Kidney epithelial cell (primary cell): ENCODE measurements around the gene AVPR2. TPM values are rescaled to one million over a fixed set of nuclear protein-coding genes. Genes with fewer than 3 reads are reported as not detected.

Source experiments
- DNase-seq: peaks from one replicate; pipeline ENCODE4 v3.0.0-alpha.2; 2010; ENCODE audit warnings: low read depth
- H3K27me3 ChIP-seq: 2 replicates; pipeline ENCODE4 v1.6.0; 2011; ENCODE audit warnings: low read length; ENCODE audit not compliant: control insufficient read depth, insufficient read depth
- H3K36me3 ChIP-seq: 2 replicates; pipeline ENCODE4 v1.5.1; 2011; ENCODE audit warnings: low read length; ENCODE audit not compliant: control insufficient read depth, insufficient read depth
- H3K4me3 ChIP-seq: 2 replicates; pipeline ENCODE4 v1.5.1; 2011; ENCODE audit warnings: low read depth, mild to moderate bottlenecking, control low read depth, low read length
- total RNA-seq: library from RNA; depleted of rRNA; stranded (reverse); fragments of >200 nt; gene quantifications from 2 replicates; pipeline ENCODE4 v1.2.3, GENCODE V29; 2015
- TF ChIP-seq, protein P1 (sequence below): IDR thresholded peaks from 2 replicates; pipeline ENCODE4 v1.5.1; 2011; ENCODE audit warnings: mild to moderate bottlenecking, moderate library complexity, low read length, control low read depth, inconsistent platforms; ENCODE audit not compliant: insufficient read depth, poor library complexity, severe bottlenecking

Gene AVPR2
- total RNA-seq, 1 donor from 2014 or later, result 0.08 TPM

GRCh38 chrX:153905481-153906095 is 1.1 kb downstream of the AVPR2 start:
- H3K36me3 ChIP-seq, result no peaks in the 10 kb centered on the region
- H3K27me3 ChIP-seq, result no peaks in the 10 kb centered on the region
- TF ChIP-seq, protein P1, sequence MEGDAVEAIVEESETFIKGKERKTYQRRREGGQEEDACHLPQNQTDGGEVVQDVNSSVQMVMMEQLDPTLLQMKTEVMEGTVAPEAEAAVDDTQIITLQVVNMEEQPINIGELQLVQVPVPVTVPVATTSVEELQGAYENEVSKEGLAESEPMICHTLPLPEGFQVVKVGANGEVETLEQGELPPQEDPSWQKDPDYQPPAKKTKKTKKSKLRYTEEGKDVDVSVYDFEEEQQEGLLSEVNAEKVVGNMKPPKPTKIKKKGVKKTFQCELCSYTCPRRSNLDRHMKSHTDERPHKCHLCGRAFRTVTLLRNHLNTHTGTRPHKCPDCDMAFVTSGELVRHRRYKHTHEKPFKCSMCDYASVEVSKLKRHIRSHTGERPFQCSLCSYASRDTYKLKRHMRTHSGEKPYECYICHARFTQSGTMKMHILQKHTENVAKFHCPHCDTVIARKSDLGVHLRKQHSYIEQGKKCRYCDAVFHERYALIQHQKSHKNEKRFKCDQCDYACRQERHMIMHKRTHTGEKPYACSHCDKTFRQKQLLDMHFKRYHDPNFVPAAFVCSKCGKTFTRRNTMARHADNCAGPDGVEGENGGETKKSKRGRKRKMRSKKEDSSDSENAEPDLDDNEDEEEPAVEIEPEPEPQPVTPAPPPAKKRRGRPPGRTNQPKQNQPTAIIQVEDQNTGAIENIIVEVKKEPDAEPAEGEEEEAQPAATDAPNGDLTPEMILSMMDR, result no peak
- no peak for DNase-seq
- no peak overlapping the region for H3K4me3 ChIP-seq

- Histone ChIP-seq H3K36me3 (no peaks in the 10 kb centered on the region), H3K27me3 (no peaks in the 10 kb centered on the region), H3K4me3 (no peak overlapping the region)
- DNase-seq, result no peak
- TF ChIP-seq, protein P1, result no peak
Measured at GRCh38 chrX:153906126-153906917, 1.8 kb downstream of the AVPR2 start.

- H3K36me3 ChIP-seq, result no peaks in the 10 kb centered on the region
- H3K4me3 ChIP-seq, result no peak overlapping the region
- TF ChIP-seq, protein P1, result no peak
- DNase-seq, result no peak
- no peaks in the 10 kb centered on the region for H3K27me3 ChIP-seq
Measured at GRCh38 chrX:153907456-153907855, 3.0 kb downstream of the AVPR2 start.

GRCh38 chrX:153908219-153908860 is 3.9 kb downstream of the AVPR2 start:
- H3K36me3 ChIP-seq, result no peaks in the 10 kb centered on the region

DNA sequence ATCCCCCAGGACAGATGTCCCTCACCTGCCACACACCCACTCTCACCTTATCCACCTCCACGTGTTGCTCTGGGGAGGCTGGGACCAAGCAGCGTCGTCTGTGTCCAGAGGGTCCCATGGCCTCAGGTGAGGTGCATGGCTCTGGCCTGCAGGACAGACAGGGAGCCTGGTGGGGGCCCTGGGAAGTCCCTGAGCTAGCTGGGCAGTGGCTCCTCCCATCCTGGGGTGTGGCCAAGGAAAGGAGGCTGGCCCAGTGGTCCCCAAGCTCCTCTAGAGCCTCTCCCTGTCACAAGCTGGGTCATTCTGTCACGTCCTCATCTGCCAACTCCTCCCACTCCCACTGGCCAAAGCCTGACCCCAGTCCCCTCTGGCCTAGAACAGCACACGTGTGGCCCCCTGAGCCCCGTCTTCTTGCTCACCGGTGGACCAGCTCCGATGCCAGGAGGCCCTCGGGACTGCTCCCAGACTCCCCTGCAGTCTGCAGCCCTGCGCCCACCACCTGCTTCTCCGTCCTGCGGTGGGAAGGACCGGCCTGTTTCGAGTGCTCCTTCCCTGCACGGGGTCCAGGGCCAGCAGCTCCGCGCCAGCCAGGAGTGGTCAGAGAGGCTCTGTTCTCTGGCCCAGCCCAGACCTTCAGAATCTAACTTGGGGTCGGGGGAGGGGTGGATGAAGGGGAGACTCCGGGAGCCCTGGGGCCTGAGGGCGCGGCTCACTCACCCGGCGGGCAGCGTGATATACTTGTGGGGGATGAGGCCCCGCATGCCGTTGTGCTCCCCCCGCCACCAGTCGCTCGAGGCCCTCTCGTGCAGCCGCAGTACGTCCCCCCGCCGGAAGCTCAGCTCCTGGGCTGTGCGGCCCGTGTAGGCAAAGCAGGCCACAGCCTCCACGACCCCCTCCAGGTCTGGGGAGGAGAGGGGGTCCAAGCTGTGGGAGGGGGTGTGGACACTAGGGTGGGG is 4.8 kb downstream of the AVPR2 start:
- Histone ChIP-seq H3K4me3 (no peak overlapping the region), H3K36me3 (no peaks in the 10 kb centered on the region), H3K27me3 (no peaks in the 10 kb centered on the region)
- TF ChIP-seq, protein P1, result no peak
- no peak for DNase-seq

More at GRCh38 chrX:153908219-153908860, 3.9 kb downstream of the AVPR2 start:
- no peak for DNase-seq
- Histone ChIP-seq H3K4me3 (no peak overlapping the region), H3K27me3 (no peaks in the 10 kb centered on the region)
- TF ChIP-seq, protein P1, result no peak
